Endothelial cell (in vitro differentiated cells): ENCODE data around the gene TTI1. TPM values are rescaled to one million over a fixed set of nuclear protein-coding genes. Genes with fewer than 3 reads are reported as not detected.

Experiments used
- DNase-seq: peaks from one replicate; pipeline ENCODE4 v3.0.0; 2021; ENCODE audit warnings: low spot score
- H3K27ac Mint-ChIP-seq: one replicate; pipeline ENCODE4 v1.8.0; 2021; ENCODE audit warnings: mixed read lengths, inconsistent platforms; ENCODE audit not compliant: unreplicated experiment
- H3K27me3 Mint-ChIP-seq: one replicate; pipeline ENCODE4 v1.8.0; 2021; ENCODE audit warnings: mild to moderate bottlenecking, moderate library complexity, mixed read lengths, inconsistent platforms; ENCODE audit not compliant: unreplicated experiment
- H3K36me3 Mint-ChIP-seq: one replicate; pipeline ENCODE4 v1.8.0; 2021; ENCODE audit warnings: mild to moderate bottlenecking, low read depth, mixed read lengths, inconsistent platforms; ENCODE audit not compliant: unreplicated experiment
- H3K4me1 Mint-ChIP-seq: one replicate; pipeline ENCODE4 v1.8.0; 2021; ENCODE audit warnings: mild to moderate bottlenecking, mixed read lengths, inconsistent platforms; ENCODE audit not compliant: unreplicated experiment
- H3K4me3 Mint-ChIP-seq: one replicate; pipeline ENCODE4 v1.8.0; 2021; ENCODE audit warnings: mild to moderate bottlenecking, mixed read lengths, inconsistent platforms; ENCODE audit not compliant: unreplicated experiment
- H3K9me3 Mint-ChIP-seq: one replicate; pipeline ENCODE4 v1.8.0; 2021; ENCODE audit warnings: mixed read lengths, inconsistent platforms; ENCODE audit not compliant: unreplicated experiment
- CTCF ChIP-seq: fragments of 200-600 bp; sonication (generic); IDR thresholded peaks from one replicate; pipeline ENCODE4 v1.5.0; 2021; ENCODE audit warnings: antibody characterized with exemption; ENCODE audit not compliant: unreplicated experiment
- total RNA-seq: library from RNA; stranded (reverse); fragmentation: NEBNext Ultra II Directional; extraction: Animal tissue kit (Norgen Biotek cat#: 25700); gene quantifications from one replicate; pipeline ENCODE4 v1.2.1, GENCODE V29; 2021; ENCODE audit not compliant: unreplicated experiment

TTI1 gene
- total RNA-seq, 1 donor from 2014 or later: 31.9 TPM

GRCh38 chr20:38062890-38063289 is 29.6 kb upstream of the TTI1 start:
- Mint-ChIP-seq H3K9me3 (no peaks in the 10 kb centered on the region), H3K4me1 (peaks cover 8% of the 10 kb centered on the region), H3K27me3 (peaks cover 1% of the 10 kb centered on the region), H3K4me3 (no peak overlapping the region), H3K27ac (no peak overlapping the region), H3K36me3 (peaks cover 35% of the 10 kb centered on the region)
- no peak for TF ChIP-seq CTCF
- no peak for DNase-seq

- H3K4me1 Mint-ChIP-seq: peaks cover 3% of the 10 kb centered on the region
- H3K27me3 Mint-ChIP-seq: peaks cover 1% of the 10 kb centered on the region
- no peak for TF ChIP-seq CTCF
- DNase-seq: no peak
- H3K27ac Mint-ChIP-seq: no peak overlapping the region
- H3K4me3 Mint-ChIP-seq: no peak overlapping the region
- H3K36me3 Mint-ChIP-seq: peaks cover 21% of the 10 kb centered on the region
- no peaks in the 10 kb centered on the region for H3K9me3 Mint-ChIP-seq
These were observed 27.9 kb upstream of the TTI1 start for GRCh38 chr20:38061109-38061508.

GRCh38 chr20:38060536-38060935 is 27.3 kb upstream of the TTI1 start:
- Mint-ChIP-seq H3K4me1 (peaks cover 3% of the 10 kb centered on the region), H3K27ac (peak overlapping the region; percentile 1), H3K36me3 (peaks cover 17% of the 10 kb centered on the region), H3K4me3 (peak overlapping the region; percentile 17), H3K27me3 (peaks cover 1% of the 10 kb centered on the region), H3K9me3 (no peaks in the 10 kb centered on the region)
- DNase-seq: no peak
- no peak for TF ChIP-seq CTCF

- no peak for TF ChIP-seq CTCF
- H3K9me3 Mint-ChIP-seq: no peaks in the 10 kb centered on the region
- H3K27ac Mint-ChIP-seq: peak overlapping the region; percentile 1
- DNase-seq: no peak
- H3K27me3 Mint-ChIP-seq: peaks cover 1% of the 10 kb centered on the region
- peak overlapping the region; percentile 6 for H3K4me3 Mint-ChIP-seq
- peaks cover 3% of the 10 kb centered on the region for H3K4me1 Mint-ChIP-seq
- peaks cover 17% of the 10 kb centered on the region for H3K36me3 Mint-ChIP-seq
These were observed 26.6 kb upstream of the TTI1 start for GRCh38 chr20:38059832-38060231.

- H3K27ac Mint-ChIP-seq: no peak overlapping the region
- peaks cover 20% of the 10 kb centered on the region for H3K36me3 Mint-ChIP-seq
- peak; percentile 88 for DNase-seq
- H3K4me1 Mint-ChIP-seq: no peaks in the 10 kb centered on the region
- peak; percentile 90 for TF ChIP-seq CTCF
- peaks cover 1% of the 10 kb centered on the region for H3K27me3 Mint-ChIP-seq
- H3K4me3 Mint-ChIP-seq: no peak overlapping the region
- H3K9me3 Mint-ChIP-seq: no peaks in the 10 kb centered on the region
These were observed 24.2 kb upstream of the TTI1 start for GRCh38 chr20:38057351-38057972.
